B cell (primary cell): ENCODE measurements around the gene HDAC7. TPM values are rescaled to one million over a fixed set of nuclear protein-coding genes. Genes with fewer than 3 reads are reported as not detected.

Source experiments
- ATAC-seq: fragments of 200-7000 bp; cut with Tn5 transposase; one replicate; pipeline ENCODE4 v1.10.0; 2021; ENCODE audit warnings: low read depth, mild to moderate bottlenecking, moderate number of reproducible peaks, moderate library complexity
- CTCF ChIA-PET: fragments of 350-600 bp; sonication (Branson Sonifier 250); formaldehyde crosslinking; loops from one replicate; lab custom pipeline; 2021; ENCODE audit warnings: antibody characterized with exemption, inconsistent platforms; lab: Charles Lee
- POLR2A ChIA-PET: fragments of 350-600 bp; sonication (Branson Sonifier 250); formaldehyde crosslinking; loops from one replicate; lab custom pipeline; 2021; ENCODE audit warnings: antibody characterized with exemption; lab: Charles Lee
- DNase-seq: peaks from one replicate; pipeline ENCODE4 v3.0.0; 2013
- H2AFZ ChIP-seq: 2 replicates; pipeline ENCODE4 v1.6.1; 2012; ENCODE audit warnings: mild to moderate bottlenecking, low read depth, low read length; ENCODE audit not compliant: insufficient read depth, poor library complexity, severe bottlenecking
- H3K27ac ChIP-seq, 2 donors: 1 replicate in 1 of 2; 2 replicates in 1 of 2; pipeline ENCODE4 v1.5.1; 2012 to 2013; ENCODE audit warnings: low read length in 2 of 2, mild to moderate bottlenecking in 2 of 2, moderate library complexity in 1 of 2
- H3K27me3 ChIP-seq, 4 experiments: fragments of 200-600 bp in 1 of 4; sonication (generic) in 1 of 4; replicated peaks in 1 of 4; 1 replicate in 2 of 4; 2 replicates in 2 of 4; pipeline versions ENCODE4 v1.6.1 to v1.7.0; 2013 to 2016; ENCODE audit warnings: low read length in 3 of 4, mild to moderate bottlenecking in 2 of 4, mixed read lengths in 1 of 4, moderate library complexity in 1 of 4; ENCODE audit not compliant: insufficient read depth in 4 of 4, control insufficient read depth in 3 of 4; ENCODE audit errors: control extremely low read depth in 1 of 4
- H3K36me3 ChIP-seq, 2 experiments: replicated peaks in 1 of 2; 1 replicate in 1 of 2; 2 replicates in 1 of 2; pipeline versions ENCODE4 v1.6.1 to v1.7.1; 2013; ENCODE audit warnings: low read length in 1 of 2; ENCODE audit not compliant: insufficient read depth in 2 of 2, control insufficient read depth in 1 of 2; ENCODE audit errors: control extremely low read depth in 1 of 2, extremely low read depth in 1 of 2
- H3K4me1 ChIP-seq, 2 donors: fragments of 200-600 bp in 1 of 2; sonication (generic) in 1 of 2; 1 replicate in 1 of 2; 2 replicates in 1 of 2; pipeline versions ENCODE4 v1.5.1 to v1.6.1; 2013 to 2017; ENCODE audit warnings: low read length in 2 of 2; ENCODE audit not compliant: control insufficient read depth in 2 of 2, insufficient read depth in 2 of 2
- H3K4me2 ChIP-seq: replicated peaks from 2 replicates; pipeline ENCODE3; 2012; ENCODE audit warnings: mild to moderate bottlenecking, low read depth, low read length; ENCODE audit not compliant: poor library complexity, severe bottlenecking
- H3K4me3 ChIP-seq, 5 experiments: fragments of 200-600 bp in 1 of 5; sonication (generic) in 1 of 5; 1 replicate in 3 of 5; 2 replicates in 2 of 5; pipeline versions ENCODE4 v1.5.1 to v1.7.0; 2011 to 2016; ENCODE audit warnings: low read length in 4 of 5, mild to moderate bottlenecking in 4 of 5, low read depth in 2 of 5, control low read depth in 1 of 5, moderate library complexity in 1 of 5; ENCODE audit not compliant: insufficient read depth in 1 of 5; ENCODE audit errors: control extremely low read depth in 1 of 5, extremely low read depth in 1 of 5
- H3K79me2 ChIP-seq: fragments of 200-600 bp; sonication (generic); one replicate; pipeline ENCODE4 v1.6.0; 2016; ENCODE audit warnings: low read length; ENCODE audit not compliant: control insufficient read depth, insufficient read depth
- H3K9ac ChIP-seq: fragments of 200-600 bp; sonication (generic); 2 replicates; pipeline ENCODE4 v1.6.1; 2017; ENCODE audit warnings: mild to moderate bottlenecking, low read length, moderate library complexity
- H3K9me3 ChIP-seq, 3 donors: one replicate each; pipeline versions ENCODE4 v1.6.1 to v1.7.1; 2013; ENCODE audit warnings: low read length in 2 of 3; ENCODE audit not compliant: control insufficient read depth in 2 of 3, insufficient read depth in 1 of 3; ENCODE audit errors: control extremely low read depth in 1 of 3
- H4K20me1 ChIP-seq: 2 replicates; pipeline ENCODE4 v1.6.0; 2012; ENCODE audit warnings: mild to moderate bottlenecking, low read length; ENCODE audit not compliant: insufficient read depth, control insufficient read depth, poor library complexity, severe bottlenecking
- H3K27ac Mint-ChIP-seq: one replicate; pipeline ENCODE4 v1.8.0; 2021; ENCODE audit warnings: mixed read lengths
- H3K27me3 Mint-ChIP-seq: one replicate; pipeline ENCODE4 v1.8.0; 2021; ENCODE audit warnings: mixed read lengths
- H3K4me1 Mint-ChIP-seq: one replicate; pipeline ENCODE4 v1.8.0; 2021; ENCODE audit warnings: mixed read lengths
- H3K4me3 Mint-ChIP-seq: one replicate; pipeline ENCODE4 v1.8.0; 2021; ENCODE audit warnings: mixed read lengths
- H3K9me3 Mint-ChIP-seq: one replicate; pipeline ENCODE4 v1.8.0; 2022; ENCODE audit warnings: mixed read lengths; ENCODE audit not compliant: insufficient read depth
- EZH2 ChIP-seq: IDR thresholded peaks from 2 replicates; pipeline ENCODE4 v1.6.1; 2012; ENCODE audit warnings: borderline replicate concordance, low read depth, mild to moderate bottlenecking, moderate library complexity, low read length; ENCODE audit not compliant: insufficient read depth, poor library complexity, severe bottlenecking
- WGBS: methylation state at CpG from one replicate; pipeline ENCODE4 v1.1.5; 2013; ENCODE audit warnings: missing lambda C conversion rate; ENCODE audit not compliant: insufficient coverage; 5-methylcytosine and 5-hydroxymethylcytosine counted together
- intact Hi-C: fragments of 100-400 bp; cut with micrococcal nuclease; formaldehyde crosslinking; loops from one replicate; pipeline ENCODE4 v1.10.0; 2022
- polyA plus RNA-seq: library from polyadenylated mRNA; depleted of rRNA; stranded (reverse); fragments of >200 nt; gene quantifications from 2 replicates; pipeline ENCODE4 v1.2.3, GENCODE V29; 2012
- total RNA-seq, 2 donors: library from RNA; stranded (reverse); fragments of 120-200 nt in 1 of 2; gene quantifications; 1 replicate in 1 of 2; 2 replicates in 1 of 2; pipeline versions ENCODE4 v1.2.3 to v1.2.4, GENCODE V29; 2013 to 2022
- TF ChIP-seq, protein P1 (sequence below): fragments of 200-600 bp; IDR thresholded peaks from one replicate; pipeline ENCODE4 v1.8.0; 2022; ENCODE audit warnings: antibody characterized with exemption, mild to moderate bottlenecking

The HDAC7 gene
- total and polyA plus RNA-seq, 2 donors (not counting 1 experiment from before 2014, with no cell fraction given): 87.2 to 178 TPM

GRCh38 chr12:47837190-47838171 lies 17.8 kb upstream of the HDAC7 start:
- Histone ChIP-seq H3K36me3 (no peaks in the 10 kb centered on the region), H4K20me1 (no peaks in the 10 kb centered on the region), H3K9ac (no peak overlapping the region), H3K4me1 (peaks cover 46 to 53% of the 10 kb centered on the region in 2 donors), H2AFZ (peak overlapping the region; percentile 25), H3K9me3 (no peaks in the 10 kb centered on the region), H3K4me2 (peak overlapping the region; percentile 4), H3K27ac (no peak overlapping the region), H3K4me3 (no peak overlapping the region), H3K27me3 (no peaks in the 10 kb centered on the region), H3K79me2 (no peaks in the 10 kb centered on the region)
- ATAC-seq (peak; percentile 50), DNase-seq (peak; percentile 84)
- WGBS: 20% methylated on average over 7 of the region's 13 CpGs
- intact Hi-C loops: loop anchor here (1.0 to 10.0 kb wide), 10 partner anchors 18 to 327 kb away; partner anchors contain the start of genes HDAC7 and TMEM106C
- H3K27me3 Mint-ChIP-seq: no peaks in the 10 kb centered on the region
- H3K4me1 Mint-ChIP-seq: peaks cover 53% of the 10 kb centered on the region
- H3K9me3 Mint-ChIP-seq: no peaks in the 10 kb centered on the region
- CTCF ChIA-PET: interaction anchor here (0.7 to 23.8 kb wide), 26 partner anchors 9 to 587 kb away, joined by 3 to 1203 read pairs (median 10); partner anchors contain the start of genes CCDC184, ENDOU, HDAC7 and RAPGEF3
- TF ChIP-seq, protein P1, sequence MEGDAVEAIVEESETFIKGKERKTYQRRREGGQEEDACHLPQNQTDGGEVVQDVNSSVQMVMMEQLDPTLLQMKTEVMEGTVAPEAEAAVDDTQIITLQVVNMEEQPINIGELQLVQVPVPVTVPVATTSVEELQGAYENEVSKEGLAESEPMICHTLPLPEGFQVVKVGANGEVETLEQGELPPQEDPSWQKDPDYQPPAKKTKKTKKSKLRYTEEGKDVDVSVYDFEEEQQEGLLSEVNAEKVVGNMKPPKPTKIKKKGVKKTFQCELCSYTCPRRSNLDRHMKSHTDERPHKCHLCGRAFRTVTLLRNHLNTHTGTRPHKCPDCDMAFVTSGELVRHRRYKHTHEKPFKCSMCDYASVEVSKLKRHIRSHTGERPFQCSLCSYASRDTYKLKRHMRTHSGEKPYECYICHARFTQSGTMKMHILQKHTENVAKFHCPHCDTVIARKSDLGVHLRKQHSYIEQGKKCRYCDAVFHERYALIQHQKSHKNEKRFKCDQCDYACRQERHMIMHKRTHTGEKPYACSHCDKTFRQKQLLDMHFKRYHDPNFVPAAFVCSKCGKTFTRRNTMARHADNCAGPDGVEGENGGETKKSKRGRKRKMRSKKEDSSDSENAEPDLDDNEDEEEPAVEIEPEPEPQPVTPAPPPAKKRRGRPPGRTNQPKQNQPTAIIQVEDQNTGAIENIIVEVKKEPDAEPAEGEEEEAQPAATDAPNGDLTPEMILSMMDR: peak; percentile 95
- TF ChIP-seq EZH2: no peak
- peak overlapping the region; percentile 49 for H3K4me3 Mint-ChIP-seq
- POLR2A ChIA-PET: interaction anchor here (2.2 to 10.4 kb wide), 4 partner anchors 23 to 96 kb away, joined by 6 to 264 read pairs (median 21); partner anchors contain the start of gene HDAC7
- peak overlapping the region; percentile 77 for H3K27ac Mint-ChIP-seq
